ENCODE measurements around the gene CRABP1. TPM values are rescaled to one million over a fixed set of nuclear protein-coding genes. Genes with fewer than 3 reads are reported as not detected.

CRABP1 gene
- total RNA-seq, 1 donor from 2014 or later, result not detected

- DNase-seq (ENCODE audit: low spot score in 2 of 2), result no peak
- H3K27me3 ChIP-seq, result no peaks in the 10 kb centered on the region
- TF ChIP-seq, protein P1, sequence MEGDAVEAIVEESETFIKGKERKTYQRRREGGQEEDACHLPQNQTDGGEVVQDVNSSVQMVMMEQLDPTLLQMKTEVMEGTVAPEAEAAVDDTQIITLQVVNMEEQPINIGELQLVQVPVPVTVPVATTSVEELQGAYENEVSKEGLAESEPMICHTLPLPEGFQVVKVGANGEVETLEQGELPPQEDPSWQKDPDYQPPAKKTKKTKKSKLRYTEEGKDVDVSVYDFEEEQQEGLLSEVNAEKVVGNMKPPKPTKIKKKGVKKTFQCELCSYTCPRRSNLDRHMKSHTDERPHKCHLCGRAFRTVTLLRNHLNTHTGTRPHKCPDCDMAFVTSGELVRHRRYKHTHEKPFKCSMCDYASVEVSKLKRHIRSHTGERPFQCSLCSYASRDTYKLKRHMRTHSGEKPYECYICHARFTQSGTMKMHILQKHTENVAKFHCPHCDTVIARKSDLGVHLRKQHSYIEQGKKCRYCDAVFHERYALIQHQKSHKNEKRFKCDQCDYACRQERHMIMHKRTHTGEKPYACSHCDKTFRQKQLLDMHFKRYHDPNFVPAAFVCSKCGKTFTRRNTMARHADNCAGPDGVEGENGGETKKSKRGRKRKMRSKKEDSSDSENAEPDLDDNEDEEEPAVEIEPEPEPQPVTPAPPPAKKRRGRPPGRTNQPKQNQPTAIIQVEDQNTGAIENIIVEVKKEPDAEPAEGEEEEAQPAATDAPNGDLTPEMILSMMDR (IDR thresholded peaks at IDR 0.05), result no peak
- no peaks in the 10 kb centered on the region for H3K36me3 ChIP-seq
- no peaks in the 10 kb centered on the region for H3K9me3 ChIP-seq
- H3K4me1 ChIP-seq, result no peaks in the 10 kb centered on the region
- intact Hi-C loops (cut with DNase I), result no loop called here
- H3K27ac ChIP-seq, result no peak overlapping the region
- H3K4me3 ChIP-seq, result no peak overlapping the region
Measured at GRCh38 chr15:78323693-78324092, 16.5 kb upstream of the CRABP1 start.

DNA sequence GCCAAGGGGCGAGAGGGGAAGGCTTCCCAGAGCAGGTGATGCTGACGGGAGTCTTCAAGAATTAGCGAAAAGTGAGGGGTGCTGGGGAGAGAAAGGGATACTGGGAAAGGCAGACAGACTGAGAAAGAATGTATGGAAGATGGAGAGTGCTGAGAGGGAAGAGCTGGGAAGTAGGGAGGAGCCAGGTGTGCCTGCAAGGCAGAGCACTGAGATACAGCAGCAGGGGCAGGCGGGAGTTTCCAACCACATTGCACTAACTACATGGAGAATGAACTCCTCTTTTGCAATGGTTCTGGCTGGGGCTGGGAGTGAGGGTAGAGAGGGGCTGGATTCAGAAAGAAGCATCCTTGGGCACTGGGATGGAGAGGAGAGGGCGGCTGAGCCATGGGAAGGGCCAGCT is 16.0 kb upstream of the CRABP1 start:
- TF ChIP-seq, protein P1 (IDR thresholded peaks at IDR 0.05), result no peak
- Histone ChIP-seq H3K36me3 (no peaks in the 10 kb centered on the region), H3K4me3 (no peak overlapping the region), H3K27me3 (no peaks in the 10 kb centered on the region), H3K27ac (no peak overlapping the region), H3K4me1 (no peaks in the 10 kb centered on the region), H3K9me3 (no peaks in the 10 kb centered on the region)
- intact Hi-C loops (cut with DNase I), result no loop called here
- DNase-seq (ENCODE audit: low spot score in 2 of 2), result no peak

- Histone ChIP-seq H3K36me3 (no peaks in the 10 kb centered on the region), H3K27me3 (no peaks in the 10 kb centered on the region), H3K9me3 (no peaks in the 10 kb centered on the region), H3K4me1 (no peaks in the 10 kb centered on the region), H3K27ac (no peak overlapping the region), H3K4me3 (no peak overlapping the region)
- intact Hi-C loops (cut with DNase I), result no loop called here
- no peak for DNase-seq (ENCODE audit: low spot score in 2 of 2)
- TF ChIP-seq, protein P1 (IDR thresholded peaks at IDR 0.05), result no peak
Measured at GRCh38 chr15:78325092-78325843, 14.9 kb upstream of the CRABP1 start.

DNA sequence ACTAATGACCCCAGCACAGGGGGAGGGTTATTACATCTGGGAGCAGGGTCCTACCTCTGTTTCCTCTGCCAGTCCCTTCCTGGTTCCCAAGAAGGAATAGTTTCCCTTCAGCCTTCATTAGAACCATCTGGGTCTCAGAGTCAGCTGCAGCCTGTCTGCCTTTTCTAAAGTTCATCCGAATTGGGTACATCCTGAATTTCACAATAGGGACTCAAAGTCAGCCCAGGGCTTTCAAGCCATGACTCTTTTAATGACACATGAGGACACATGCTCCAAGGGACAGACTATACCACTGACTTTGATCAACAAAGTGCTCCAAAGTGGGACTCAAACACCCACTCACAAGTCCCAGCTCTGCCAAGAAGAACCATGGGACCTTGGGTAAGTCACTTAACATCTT is 12.7 kb upstream of the CRABP1 start:
- DNase-seq (ENCODE audit: low spot score in 2 of 2), result no peak
- H3K4me1 ChIP-seq, result no peaks in the 10 kb centered on the region
- intact Hi-C loops (cut with DNase I), result no loop called here
- TF ChIP-seq, protein P1 (IDR thresholded peaks at IDR 0.05), result no peak
- no peak overlapping the region for H3K27ac ChIP-seq
- no peaks in the 10 kb centered on the region for H3K27me3 ChIP-seq
- H3K4me3 ChIP-seq, result no peak overlapping the region
- no peaks in the 10 kb centered on the region for H3K9me3 ChIP-seq
- H3K36me3 ChIP-seq, result no peaks in the 10 kb centered on the region

DNA sequence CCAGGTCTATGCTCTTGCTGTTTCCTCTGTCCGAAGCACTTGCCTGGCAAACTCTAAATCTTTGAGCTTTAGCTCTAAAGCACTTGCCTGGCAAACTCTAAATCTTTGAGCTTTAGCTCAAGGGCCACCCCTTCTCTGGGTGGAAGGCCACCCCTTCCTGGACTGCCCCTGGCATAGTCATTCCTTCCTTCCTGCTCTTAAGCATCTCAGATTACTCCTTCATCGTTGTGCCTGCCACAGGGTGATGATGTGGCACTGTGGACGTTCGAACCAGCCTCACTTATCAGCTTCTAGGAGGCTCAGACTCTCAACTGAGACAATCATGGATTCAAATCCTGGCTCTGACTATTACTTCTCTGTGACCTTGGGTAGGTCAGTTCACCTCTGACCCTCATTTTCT is 10.5 kb upstream of the CRABP1 start:
- no peak overlapping the region for H3K4me3 ChIP-seq
- H3K36me3 ChIP-seq, result no peaks in the 10 kb centered on the region
- intact Hi-C loops (cut with DNase I), result no loop called here
- H3K27me3 ChIP-seq, result no peaks in the 10 kb centered on the region
- H3K27ac ChIP-seq, result no peak overlapping the region
- no peaks in the 10 kb centered on the region for H3K9me3 ChIP-seq
- no peak for DNase-seq (ENCODE audit: low spot score in 2 of 2)
- no peaks in the 10 kb centered on the region for H3K4me1 ChIP-seq
- TF ChIP-seq, protein P1 (IDR thresholded peaks at IDR 0.05), result no peak
